Measurements from ENCODE around the gene RAD51B.

The RAD51B gene

GRCh38 chr14:68279437-68279720, 459.8 kb downstream of the RAD51B start:
- Histone ChIP-seq H3K9ac (ENCODE audit: low read length) (no peak overlapping the region), H3K4me1 (ENCODE audit: low read length) (peaks cover 12% of the 10 kb centered on the region; the same call in 1 of the 2 replicates), H3F3A (ENCODE audit: insufficient read depth, low read length) (no peaks in the 10 kb centered on the region)

GRCh38 chr14:68279777-68280233, 460.2 kb downstream of the RAD51B start:
- H3K4me3 ChIP-seq (ENCODE audit: low read length): no peak overlapping the region
- no peaks in the 10 kb centered on the region for H3K27me3 ChIP-seq (replicated peaks; ENCODE audit: insufficient read depth, low read length)
- H2AFZ ChIP-seq (ENCODE audit: low read length): no peak overlapping the region
- TF ChIP-seq CTCF (IDR thresholded peaks at IDR 0.05; ENCODE audit: low read length) (no peak), EZH2 (optimal IDR thresholded peaks at IDR 0.05; ENCODE audit: low read depth, low read length) (no peak), EZH2phosphoT487 (IDR thresholded peaks at IDR 0.05; ENCODE audit: low read length) (no peak)
- H3K9ac ChIP-seq (ENCODE audit: low read length): no peak overlapping the region
- H3K4me2 ChIP-seq (ENCODE audit: low read depth, low read length): no peak overlapping the region
- no peaks in the 10 kb centered on the region for H4K20me1 ChIP-seq (ENCODE audit: insufficient read depth, low read length)
- no peaks in the 10 kb centered on the region for H3F3A ChIP-seq (ENCODE audit: insufficient read depth, low read length)
- no peaks in the 10 kb centered on the region for H3K79me2 ChIP-seq (ENCODE audit: low read length)
- H3K9me2 ChIP-seq (replicated peaks; ENCODE audit: insufficient read depth, low read length): no peaks in the 10 kb centered on the region
- H3K4me1 ChIP-seq (ENCODE audit: low read length): peaks cover 12% of the 10 kb centered on the region; the same call in 1 of the 2 replicates
- no peak overlapping the region for H3K27ac ChIP-seq (ENCODE audit: low read length)
- H3K9me3 ChIP-seq (replicated peaks; ENCODE audit: insufficient read depth, low read length): no peaks in the 10 kb centered on the region
- no peak for DNase-seq
- H3K36me3 ChIP-seq (replicated peaks; ENCODE audit: insufficient read depth, low read length): no peaks in the 10 kb centered on the region

More at GRCh38 chr14:68279437-68279720, 459.8 kb downstream of the RAD51B start:
- Histone ChIP-seq H3K4me2 (ENCODE audit: low read depth, low read length) (no peak overlapping the region), H3K27ac (ENCODE audit: low read length) (no peak overlapping the region), H3K36me3 (replicated peaks; ENCODE audit: insufficient read depth, low read length) (no peaks in the 10 kb centered on the region), H3K79me2 (ENCODE audit: low read length) (no peaks in the 10 kb centered on the region), H3K9me2 (replicated peaks; ENCODE audit: insufficient read depth, low read length) (no peaks in the 10 kb centered on the region), H3K9me3 (replicated peaks; ENCODE audit: insufficient read depth, low read length) (no peaks in the 10 kb centered on the region), H3K4me3 (ENCODE audit: low read length) (no peak overlapping the region), H2AFZ (ENCODE audit: low read length) (no peak overlapping the region), H4K20me1 (ENCODE audit: insufficient read depth, low read length) (no peaks in the 10 kb centered on the region), H3K27me3 (replicated peaks; ENCODE audit: insufficient read depth, low read length) (no peaks in the 10 kb centered on the region)
- TF ChIP-seq CTCF (IDR thresholded peaks at IDR 0.05; ENCODE audit: low read length) (no peak), EZH2 (optimal IDR thresholded peaks at IDR 0.05; ENCODE audit: low read depth, low read length) (no peak), EZH2phosphoT487 (IDR thresholded peaks at IDR 0.05; ENCODE audit: low read length) (no peak)
- DNase-seq: no peak

DNA sequence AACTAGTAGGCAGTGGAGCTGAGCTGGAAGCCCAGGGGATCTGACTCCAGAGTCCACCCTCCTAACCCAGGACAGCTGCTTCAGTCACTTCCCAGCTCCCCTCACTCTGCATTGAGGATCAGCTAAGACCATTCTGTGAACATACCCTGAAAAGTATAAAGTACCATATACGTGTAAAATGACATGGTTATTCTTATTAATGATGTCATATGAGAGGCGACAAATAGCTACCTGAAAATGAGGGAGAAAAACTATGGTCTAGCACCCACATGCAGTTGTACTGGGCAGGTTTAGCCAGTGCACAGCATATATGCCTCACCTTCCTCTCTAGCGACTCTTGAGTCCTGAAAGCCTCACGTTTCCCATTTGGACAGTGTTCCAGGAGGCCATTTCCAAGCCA, 461.9 kb downstream of the RAD51B start:
- DNase-seq: no peak
- Histone ChIP-seq H3K27me3 (replicated peaks; ENCODE audit: insufficient read depth, low read length) (no peaks in the 10 kb centered on the region), H3K4me3 (ENCODE audit: low read length) (no peak overlapping the region), H3K4me1 (ENCODE audit: low read length) (peaks cover 12% of the 10 kb centered on the region; the same call in 1 of the 2 replicates), H3F3A (ENCODE audit: insufficient read depth, low read length) (no peaks in the 10 kb centered on the region), H3K9ac (ENCODE audit: low read length) (no peak overlapping the region), H4K20me1 (ENCODE audit: insufficient read depth, low read length) (no peaks in the 10 kb centered on the region), H3K79me2 (ENCODE audit: low read length) (no peaks in the 10 kb centered on the region), H3K9me2 (replicated peaks; ENCODE audit: insufficient read depth, low read length) (no peaks in the 10 kb centered on the region), H3K4me2 (ENCODE audit: low read depth, low read length) (no peak overlapping the region), H3K9me3 (replicated peaks; ENCODE audit: insufficient read depth, low read length) (no peaks in the 10 kb centered on the region), H3K36me3 (replicated peaks; ENCODE audit: insufficient read depth, low read length) (no peaks in the 10 kb centered on the region), H2AFZ (ENCODE audit: low read length) (no peak overlapping the region), H3K27ac (ENCODE audit: low read length) (no peak overlapping the region)
- no peak for TF ChIP-seq EZH2phosphoT487 (IDR thresholded peaks at IDR 0.05; ENCODE audit: low read length)
- TF ChIP-seq EZH2 (optimal IDR thresholded peaks at IDR 0.05; ENCODE audit: low read depth, low read length): no peak
- no peak for TF ChIP-seq CTCF (IDR thresholded peaks at IDR 0.05; ENCODE audit: low read length)
